Measurements from ENCODE around the gene CBLC.

Gene CBLC

GRCh38 chr19:44746616-44746945, 31.1 kb upstream of the CBLC start:
- no peak for DNase-seq (ENCODE audit: low read depth in 2 of 2)

DNA sequence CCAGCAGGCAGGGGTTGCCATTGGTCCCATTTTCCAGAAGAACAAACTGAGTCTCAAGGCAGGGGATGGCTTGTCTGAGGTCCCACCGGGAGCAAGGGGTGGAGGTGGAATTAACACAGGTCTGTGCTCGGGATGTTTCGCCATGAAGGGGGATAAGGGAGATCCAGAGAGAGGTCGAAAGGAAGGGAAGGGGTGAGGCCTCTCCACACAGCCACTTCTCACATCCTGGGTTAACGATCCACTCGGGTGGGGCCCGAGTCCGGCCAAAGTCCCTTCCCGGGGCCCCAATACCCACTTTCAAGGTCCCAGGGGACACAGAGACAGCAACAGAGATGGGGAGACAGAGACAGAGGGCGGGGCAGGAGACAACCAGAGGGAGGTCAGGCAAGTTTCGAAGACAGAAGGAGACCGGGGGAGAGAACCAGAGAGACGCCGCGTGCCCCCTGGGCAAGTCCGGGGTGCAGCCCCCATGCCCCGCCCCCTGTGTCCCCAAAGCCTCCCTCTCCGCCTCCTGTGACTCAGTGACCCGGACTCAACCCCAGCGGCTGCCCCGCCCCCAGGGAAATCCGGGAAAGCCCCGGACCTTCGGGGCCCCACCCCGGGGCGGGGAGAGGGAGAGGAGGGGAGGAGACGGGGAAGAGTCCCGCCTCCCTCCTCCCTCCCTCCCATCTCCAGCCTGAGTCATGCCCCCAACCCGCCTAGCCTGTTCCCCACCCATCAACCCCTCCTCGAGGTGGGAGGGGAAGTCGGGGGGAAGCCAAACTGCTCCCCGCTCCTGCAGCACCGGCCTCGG, 30.5 kb upstream of the CBLC start:
- DNase-seq (ENCODE audit: low read depth in 2 of 2): peak; percentile 86 to 92

- DNase-seq (ENCODE audit: low read depth in 2 of 2): peak in 1 of 2 donors; percentile 15
These were observed 29.8 kb upstream of the CBLC start for GRCh38 chr19:44747739-44748425.

DNA sequence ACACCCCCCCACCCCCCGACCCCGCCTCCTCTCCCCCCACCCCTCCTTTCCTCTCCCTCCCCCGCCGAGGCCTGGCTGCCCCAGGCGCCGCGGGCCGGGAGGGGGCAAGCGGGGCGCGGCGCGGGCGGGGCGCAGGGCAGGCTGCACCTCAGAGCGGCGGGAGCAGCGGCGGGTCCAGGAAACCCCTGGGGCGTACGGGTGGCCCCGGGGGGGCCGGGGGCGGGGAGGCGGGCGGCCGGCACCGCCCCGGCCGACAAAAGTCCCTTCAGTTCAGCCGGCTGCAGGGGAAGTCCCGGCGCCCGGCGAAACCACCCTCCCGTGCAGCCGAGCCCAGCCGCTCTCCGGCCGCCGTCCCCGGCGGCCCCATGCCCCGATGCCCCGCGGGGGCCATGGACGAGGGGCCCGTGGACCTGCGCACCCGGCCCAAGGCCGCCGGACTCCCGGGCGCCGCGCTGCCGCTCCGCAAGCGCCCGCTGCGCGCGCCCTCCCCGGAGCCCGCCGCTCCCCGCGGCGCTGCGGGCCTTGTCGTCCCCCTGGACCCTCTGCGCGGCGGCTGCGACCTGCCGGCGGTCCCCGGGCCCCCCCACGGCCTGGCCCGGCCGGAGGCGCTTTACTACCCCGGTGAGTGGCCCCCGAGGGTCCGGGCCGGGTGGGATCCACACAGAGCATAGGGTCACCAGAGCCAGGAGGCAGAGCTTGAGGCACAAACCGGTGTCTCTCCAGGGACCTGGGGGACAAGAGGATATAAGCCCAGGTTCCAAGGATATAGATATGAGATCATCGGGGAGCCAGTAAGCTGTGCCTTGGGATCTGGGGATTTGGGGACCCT, 29.1 kb upstream of the CBLC start, which contains the start of gene BCL3:
TSS of gene BCL3 (plus strand) at position 283 of the 829 bp plus-strand sequence. CDS start at position 366, 83 bp downstream.
- DNase-seq (ENCODE audit: low read depth in 2 of 2): peak; percentile 40 to 52

- no peak for DNase-seq (ENCODE audit: low read depth in 2 of 2)
These were observed 28.4 kb upstream of the CBLC start for GRCh38 chr19:44749292-44749691.

- no peak for DNase-seq (ENCODE audit: low read depth in 2 of 2)
These were observed 27.7 kb upstream of the CBLC start for GRCh38 chr19:44749994-44750393.

GRCh38 chr19:44752123-44752815, 25.4 kb upstream of the CBLC start:
- DNase-seq (ENCODE audit: low read depth in 2 of 2): no peak

GRCh38 chr19:44752816-44753625, 24.7 kb upstream of the CBLC start:
- peak; percentile 90 to 93 for DNase-seq (ENCODE audit: low read depth in 2 of 2)

DNA sequence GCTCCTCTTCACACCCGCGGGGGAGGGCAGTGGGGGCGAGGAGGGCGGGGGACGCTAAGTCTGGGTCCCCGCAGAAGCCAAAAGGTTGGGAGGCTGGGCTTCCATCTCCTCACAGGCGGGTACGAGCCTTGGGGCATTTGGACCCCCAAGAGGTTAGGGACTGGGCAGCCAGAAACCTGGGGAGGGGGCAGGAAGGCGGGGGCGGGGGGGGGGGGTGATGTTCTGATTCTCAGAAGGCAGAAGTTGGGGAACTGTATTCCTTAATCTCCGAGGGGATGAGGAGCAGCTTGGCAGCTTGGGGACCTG, 24.1 kb upstream of the CBLC start:
- no peak for DNase-seq (ENCODE audit: low read depth in 2 of 2)

- peak; percentile 49 to 84 for DNase-seq (ENCODE audit: low read depth in 2 of 2)
These were observed 23.5 kb upstream of the CBLC start for GRCh38 chr19:44753932-44754749.

- no peak for DNase-seq (ENCODE audit: low read depth in 2 of 2)
These were observed 23.0 kb upstream of the CBLC start for GRCh38 chr19:44754750-44755080.

GRCh38 chr19:44755219-44755618, 22.5 kb upstream of the CBLC start:
- no peak for DNase-seq (ENCODE audit: low read depth in 2 of 2)

DNA sequence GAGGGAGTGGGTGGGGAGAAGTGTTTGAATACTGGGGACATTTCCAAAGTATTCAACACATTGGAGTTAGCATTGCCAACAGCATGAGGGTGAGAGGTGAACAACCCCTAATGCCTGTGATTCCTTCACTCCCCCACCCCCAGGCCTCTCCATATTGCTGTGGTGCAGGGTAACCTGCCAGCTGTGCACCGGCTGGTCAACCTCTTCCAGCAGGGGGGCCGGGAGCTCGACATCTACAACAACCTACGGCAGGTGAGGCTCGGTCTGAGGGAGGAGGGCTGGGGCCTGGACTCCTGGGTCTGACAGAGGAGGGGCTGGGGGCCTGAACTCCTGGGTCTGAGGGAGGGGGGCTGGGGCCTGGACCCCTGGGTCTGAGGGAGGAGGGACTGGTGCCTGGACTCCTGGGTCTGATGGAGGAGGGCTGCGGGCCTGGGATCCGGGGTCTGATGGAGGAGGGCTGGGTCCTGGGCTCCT, 21.6 kb upstream of the CBLC start:
- DNase-seq (ENCODE audit: low read depth in 2 of 2): no peak

DNA sequence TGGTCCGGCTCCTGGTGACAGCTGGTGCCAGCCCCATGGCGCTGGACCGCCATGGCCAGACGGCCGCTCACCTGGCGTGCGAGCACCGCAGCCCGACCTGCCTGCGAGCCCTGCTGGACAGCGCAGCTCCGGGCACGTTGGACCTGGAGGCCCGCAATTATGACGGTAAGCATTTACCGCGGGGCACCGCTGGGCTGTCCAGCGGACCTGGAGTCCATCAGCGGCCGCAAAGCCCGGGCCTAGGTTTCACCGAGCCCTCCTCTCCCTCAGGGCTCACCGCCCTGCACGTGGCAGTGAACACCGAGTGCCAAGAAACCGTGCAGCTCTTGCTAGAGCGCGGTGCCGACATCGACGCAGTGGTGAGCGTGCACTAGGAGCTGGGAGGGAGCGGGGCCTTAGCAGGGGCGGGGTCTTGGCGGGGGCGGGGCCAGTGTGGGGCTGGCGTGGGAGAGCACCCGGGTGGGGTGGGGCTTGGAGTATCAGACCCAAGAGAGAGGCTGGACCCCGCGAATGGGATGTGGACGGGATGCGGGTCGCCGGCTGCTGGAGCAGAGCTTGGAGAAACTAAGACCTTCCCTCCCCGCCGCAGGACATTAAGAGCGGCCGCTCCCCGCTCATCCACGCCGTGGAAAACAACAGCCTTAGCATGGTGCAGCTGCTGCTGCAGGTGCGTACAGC, 20.5 kb upstream of the CBLC start:
- no peak for DNase-seq (ENCODE audit: low read depth in 2 of 2)

- DNase-seq (ENCODE audit: low read depth in 2 of 2): no peak
These were observed 19.8 kb upstream of the CBLC start for GRCh38 chr19:44757735-44758505.

DNA sequence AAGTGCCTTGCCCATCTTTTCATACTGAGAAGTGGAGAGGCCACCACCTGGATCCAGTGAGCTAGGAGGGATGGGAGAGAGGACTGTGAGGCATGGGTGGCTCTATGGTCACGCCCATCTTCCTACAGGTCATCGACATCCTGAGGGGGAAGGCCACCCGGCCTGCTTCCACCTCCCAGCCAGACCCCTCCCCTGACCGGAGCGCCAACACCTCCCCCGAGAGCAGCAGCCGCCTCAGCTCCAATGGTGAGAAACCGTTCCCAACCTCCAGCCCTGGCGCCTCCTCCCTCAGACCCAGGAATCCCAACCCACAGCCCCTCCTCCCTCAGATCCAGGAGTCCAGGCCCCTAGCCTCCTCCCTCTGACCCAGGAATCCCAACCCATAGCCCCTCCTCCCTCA, 19.1 kb upstream of the CBLC start:
- DNase-seq (ENCODE audit: low read depth in 2 of 2): no peak

DNA sequence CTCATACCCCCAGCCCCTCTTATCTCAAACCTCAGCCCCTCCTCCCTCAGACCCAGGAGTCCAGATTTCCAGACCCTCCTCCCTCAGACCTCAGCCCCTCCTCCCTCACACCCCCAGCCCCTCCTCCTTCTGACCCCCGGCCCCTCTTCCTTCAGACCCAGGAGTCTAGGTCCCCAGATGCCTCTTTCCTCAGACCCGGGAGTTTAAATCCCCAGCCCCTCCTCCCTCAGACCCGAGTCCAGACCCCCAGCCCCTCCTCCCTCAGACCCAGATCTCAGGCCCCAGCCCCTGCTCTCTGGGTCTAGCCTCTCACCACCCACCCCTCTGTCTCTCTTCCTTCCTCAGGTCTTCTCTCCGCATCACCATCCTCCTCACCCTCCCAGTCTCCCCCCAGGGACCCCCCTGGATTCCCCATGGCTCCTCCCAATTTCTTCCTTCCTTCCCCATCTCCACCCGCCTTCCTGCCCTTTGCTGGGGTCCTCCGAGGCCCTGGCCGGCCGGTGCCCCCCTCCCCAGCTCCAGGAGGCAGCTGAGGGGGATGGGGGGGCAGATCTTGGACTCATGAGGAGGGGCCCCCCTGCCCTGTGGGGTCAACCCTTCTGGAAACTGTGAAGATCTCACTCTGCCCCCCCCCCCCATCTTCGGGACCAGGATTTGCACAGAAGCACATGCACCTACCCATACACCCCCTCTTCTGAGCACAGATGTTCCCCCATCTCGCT, 18.4 kb upstream of the CBLC start:
- DNase-seq (ENCODE audit: low read depth in 2 of 2): no peak

GRCh38 chr19:44762038-44762437, 15.7 kb upstream of the CBLC start:
- DNase-seq (ENCODE audit: low read depth in 2 of 2): no peak
